K562 treated with DMSO at 1 percent for 12 hours (cell line): ENCODE data around the gene PAK1. TPM values are rescaled to one million over a fixed set of nuclear protein-coding genes. Genes with fewer than 3 reads are reported as not detected.

Source experiments
- total RNA-seq: library from RNA; unstranded; fragments of 300-600 nt; gene quantifications from 2 replicates; pipeline ENCODE4 v1.2.3, GENCODE V29; 2022; ENCODE audit not compliant: insufficient read depth

Gene PAK1
- 7.0 and 14.4 TPM in 2 replicates for total RNA-seq

DNA sequence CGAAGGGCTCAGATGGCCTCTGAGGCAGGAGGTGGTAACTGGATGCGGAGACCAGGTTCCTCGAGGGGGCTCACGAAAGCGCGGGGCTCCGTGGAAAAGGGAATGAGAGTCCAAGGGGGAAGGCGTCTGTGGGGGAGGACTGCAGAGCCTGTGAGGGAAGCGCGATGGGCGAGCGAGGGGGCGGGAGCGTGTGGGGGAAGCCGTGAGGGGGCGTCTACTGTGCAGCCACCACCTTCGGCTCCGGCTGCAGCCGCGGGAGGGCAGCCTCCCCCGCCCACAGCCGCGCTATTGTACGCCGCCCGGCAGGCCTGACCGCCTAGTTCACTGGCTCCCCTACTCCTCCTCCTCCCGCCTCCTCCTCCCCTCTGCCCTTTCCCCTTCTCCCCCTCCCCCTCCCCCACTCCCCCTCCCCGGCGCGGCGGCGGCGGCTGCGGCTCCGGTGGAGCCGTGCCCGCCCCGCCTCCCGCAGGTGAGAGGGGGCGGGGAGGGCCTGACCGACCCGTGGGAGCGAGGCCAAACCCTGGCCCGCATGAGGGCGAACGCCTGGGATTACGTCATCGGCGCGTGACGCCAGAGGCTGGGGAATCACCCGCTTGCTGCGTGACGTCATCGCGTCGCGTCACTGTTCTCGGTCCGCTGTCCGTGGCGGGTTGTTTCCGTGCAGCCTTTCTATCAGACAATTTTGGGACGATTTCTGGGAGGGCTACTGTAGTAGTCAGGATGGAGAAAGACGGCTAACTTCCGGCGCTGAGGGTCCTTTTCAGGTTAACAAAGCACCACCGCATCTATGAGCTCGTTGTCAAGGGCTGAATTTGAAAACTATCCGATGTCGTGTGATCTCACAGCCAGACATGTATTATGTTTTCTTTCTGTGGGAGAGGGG, at the start of gene PAK1:
Gene PAK1 (minus strand): TSS at position 294 of the 883 bp plus-strand sequence. CDS start 81,574 bp downstream, outside the sequence.

GRCh38 chr11:77301510-77301909, 172.4 kb downstream of the PAK1 start, which contains the start of gene GDPD4:
Gene GDPD4, minus strand, starts transcription at chr11:77301686. Its CDS starts 16,549 bp downstream, at chr11:77285137.

Other genes starting within 250 kb of the PAK1 start
- not detected in 2 replicates for gene GDPD4, start 172.4 kb downstream of the PAK1 start, total RNA-seq
- 1.3 and 3.6 TPM in 2 replicates for gene AQP11, start 115.9 kb upstream of the PAK1 start, total RNA-seq
- 109 and 131 TPM in 2 replicates for gene CLNS1A, start 163.7 kb upstream of the PAK1 start, total RNA-seq